ENCODE measurements around the gene CRYGN.
A peak's percentile ranks its signal among the peaks of the same experiment; 100 is the strongest.

GRCh38 chr7:151429560-151430331 lies 10.2 kb downstream of the CRYGN start:
- TF ChIP-seq EZH2 (IDR thresholded peaks at IDR 0.05; ENCODE audit: borderline replicate concordance, low read depth, low read length, severe bottlenecking) (no peak), CTCF (IDR thresholded peaks at IDR 0.05; ENCODE audit: borderline replicate concordance, extremely low read depth, low read length, poor library complexity, severe bottlenecking) (peak; percentile 41)

Data from DND-41 (cell line).